GM18517 (cell line): ENCODE results near the gene BIRC5.

Experiments used
- ATAC-seq: cut with Tn5 transposase; IDR thresholded peaks from one replicate; pipeline ENCODE4 v1.9.1; 2021; ENCODE audit warnings: mild to moderate bottlenecking, moderate library complexity; ENCODE audit not compliant: unreplicated experiment

The BIRC5 gene

GRCh38 chr17:78255029-78255656 is 41.1 kb downstream of the BIRC5 start:
- no peak for ATAC-seq

GRCh38 chr17:78255953-78256706 is 42.1 kb downstream of the BIRC5 start:
- ATAC-seq, result no peak

GRCh38 chr17:78256707-78257591 is 42.9 kb downstream of the BIRC5 start:
- no peak for ATAC-seq

- no peak for ATAC-seq
Observed at GRCh38 chr17:78257810-78258322, 43.8 kb downstream of the BIRC5 start.

GRCh38 chr17:78258323-78259191 is 44.5 kb downstream of the BIRC5 start:
- ATAC-seq, result no peak

GRCh38 chr17:78259192-78259554 is 45.1 kb downstream of the BIRC5 start:
- no peak for ATAC-seq

GRCh38 chr17:78263063-78263735 is 49.1 kb downstream of the BIRC5 start:
- no peak for ATAC-seq

- ATAC-seq, result no peak
Observed at GRCh38 chr17:78263736-78264340, 49.8 kb downstream of the BIRC5 start.

- no peak for ATAC-seq
Observed at GRCh38 chr17:78264590-78264989, 50.5 kb downstream of the BIRC5 start.

GRCh38 chr17:78265121-78265520 is 51.1 kb downstream of the BIRC5 start:
- ATAC-seq, result no peak

GRCh38 chr17:78266231-78266631 is 52.2 kb downstream of the BIRC5 start:
- no peak for ATAC-seq

GRCh38 chr17:78266771-78267170 is 52.7 kb downstream of the BIRC5 start:
- ATAC-seq, result no peak

GRCh38 chr17:78267253-78268073 is 53.4 kb downstream of the BIRC5 start:
- no peak for ATAC-seq

GRCh38 chr17:78268191-78268874 is 54.3 kb downstream of the BIRC5 start:
- ATAC-seq, result no peak

- ATAC-seq, result no peak
Observed at GRCh38 chr17:78268951-78269905, 55.2 kb downstream of the BIRC5 start.

- ATAC-seq, result no peak
Observed at GRCh38 chr17:78269955-78270381, 55.9 kb downstream of the BIRC5 start.
